Kidney epithelial cell (primary cell): Measurements from ENCODE around the gene CFD. TPM values are rescaled to one million over a fixed set of nuclear protein-coding genes. Genes with fewer than 3 reads are reported as not detected.
A peak's percentile ranks its signal among the peaks of the same experiment; 100 is the strongest.

Source experiments
- DNase-seq: peaks from one replicate; pipeline ENCODE4 v3.0.0-alpha.2; 2010; ENCODE audit warnings: low read depth
- H3K27me3 ChIP-seq: 2 replicates; pipeline ENCODE4 v1.6.0; 2011; ENCODE audit warnings: low read length; ENCODE audit not compliant: control insufficient read depth, insufficient read depth
- H3K36me3 ChIP-seq: 2 replicates; pipeline ENCODE4 v1.5.1; 2011; ENCODE audit warnings: low read length; ENCODE audit not compliant: control insufficient read depth, insufficient read depth
- H3K4me3 ChIP-seq: 2 replicates; pipeline ENCODE4 v1.5.1; 2011; ENCODE audit warnings: low read depth, mild to moderate bottlenecking, control low read depth, low read length
- total RNA-seq: library from RNA; depleted of rRNA; stranded (reverse); fragments of >200 nt; gene quantifications from 2 replicates; pipeline ENCODE4 v1.2.3, GENCODE V29; 2015
- TF ChIP-seq, protein P1 (sequence below): IDR thresholded peaks from 2 replicates; pipeline ENCODE4 v1.5.1; 2011; ENCODE audit warnings: mild to moderate bottlenecking, moderate library complexity, low read length, control low read depth, inconsistent platforms; ENCODE audit not compliant: insufficient read depth, poor library complexity, severe bottlenecking

Gene CFD
- total RNA-seq, 1 donor from 2014 or later: 1.3 TPM

DNA sequence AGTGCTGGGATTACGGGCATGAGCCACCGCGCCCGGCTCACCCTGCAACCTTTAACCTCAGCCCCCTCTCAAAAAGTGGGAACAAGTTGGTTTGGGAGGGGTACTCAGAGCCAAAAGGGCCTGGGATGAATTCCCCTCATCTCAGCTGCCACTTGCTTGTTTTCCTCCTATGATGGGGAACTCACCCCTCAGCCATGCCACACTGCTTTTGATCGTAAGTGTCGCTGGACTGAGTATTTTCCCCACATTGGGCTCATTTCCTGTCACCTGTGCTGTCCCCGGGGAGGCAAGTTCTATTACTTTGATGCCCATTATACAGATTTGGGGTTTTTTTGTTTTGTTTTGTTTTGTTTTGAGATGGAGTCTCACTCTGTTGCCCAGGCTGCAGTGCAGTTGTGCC is 47.0 kb downstream of the CFD start:
- H3K4me3 ChIP-seq: no peak overlapping the region
- H3K27me3 ChIP-seq: no peaks in the 10 kb centered on the region
- TF ChIP-seq, protein P1, sequence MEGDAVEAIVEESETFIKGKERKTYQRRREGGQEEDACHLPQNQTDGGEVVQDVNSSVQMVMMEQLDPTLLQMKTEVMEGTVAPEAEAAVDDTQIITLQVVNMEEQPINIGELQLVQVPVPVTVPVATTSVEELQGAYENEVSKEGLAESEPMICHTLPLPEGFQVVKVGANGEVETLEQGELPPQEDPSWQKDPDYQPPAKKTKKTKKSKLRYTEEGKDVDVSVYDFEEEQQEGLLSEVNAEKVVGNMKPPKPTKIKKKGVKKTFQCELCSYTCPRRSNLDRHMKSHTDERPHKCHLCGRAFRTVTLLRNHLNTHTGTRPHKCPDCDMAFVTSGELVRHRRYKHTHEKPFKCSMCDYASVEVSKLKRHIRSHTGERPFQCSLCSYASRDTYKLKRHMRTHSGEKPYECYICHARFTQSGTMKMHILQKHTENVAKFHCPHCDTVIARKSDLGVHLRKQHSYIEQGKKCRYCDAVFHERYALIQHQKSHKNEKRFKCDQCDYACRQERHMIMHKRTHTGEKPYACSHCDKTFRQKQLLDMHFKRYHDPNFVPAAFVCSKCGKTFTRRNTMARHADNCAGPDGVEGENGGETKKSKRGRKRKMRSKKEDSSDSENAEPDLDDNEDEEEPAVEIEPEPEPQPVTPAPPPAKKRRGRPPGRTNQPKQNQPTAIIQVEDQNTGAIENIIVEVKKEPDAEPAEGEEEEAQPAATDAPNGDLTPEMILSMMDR: no peak
- no peak for DNase-seq
- H3K36me3 ChIP-seq: peaks cover 1% of the 10 kb centered on the region

DNA sequence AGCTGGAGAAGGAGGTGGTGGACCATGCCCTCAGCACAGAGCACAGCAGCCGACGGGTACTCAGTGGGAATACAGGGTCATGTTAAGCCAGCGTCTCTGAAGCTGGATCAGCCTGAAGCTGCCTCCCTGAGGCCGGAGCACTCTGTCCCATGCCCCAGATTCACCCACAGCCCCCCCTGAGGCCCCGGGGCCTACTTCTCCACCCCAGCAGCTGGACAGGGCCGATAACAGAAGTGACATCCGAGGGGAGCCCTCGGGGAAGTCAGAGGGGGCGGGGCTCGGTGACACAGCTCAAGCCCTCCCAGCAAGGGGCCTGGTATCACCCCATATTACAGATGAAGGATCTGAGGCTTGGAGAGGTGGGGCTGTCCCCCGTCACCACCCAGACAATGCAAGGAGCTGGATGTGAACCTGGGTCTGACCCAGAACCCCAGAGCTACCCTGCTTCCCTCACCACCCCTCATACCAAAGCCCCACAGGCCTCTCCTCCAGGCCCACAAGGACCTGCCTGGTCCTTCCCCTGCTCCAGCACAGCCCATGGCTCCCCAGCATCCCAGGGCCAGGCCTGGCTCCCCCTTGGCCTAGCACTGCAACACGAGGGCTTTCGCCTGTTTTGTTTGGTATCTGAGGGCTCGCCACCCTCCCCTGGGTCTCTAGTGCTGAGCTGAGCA is 47.9 kb downstream of the CFD start:
- Histone ChIP-seq H3K4me3 (no peak overlapping the region), H3K36me3 (no peaks in the 10 kb centered on the region), H3K27me3 (no peaks in the 10 kb centered on the region)
- TF ChIP-seq, protein P1: no peak
- no peak for DNase-seq

DNA sequence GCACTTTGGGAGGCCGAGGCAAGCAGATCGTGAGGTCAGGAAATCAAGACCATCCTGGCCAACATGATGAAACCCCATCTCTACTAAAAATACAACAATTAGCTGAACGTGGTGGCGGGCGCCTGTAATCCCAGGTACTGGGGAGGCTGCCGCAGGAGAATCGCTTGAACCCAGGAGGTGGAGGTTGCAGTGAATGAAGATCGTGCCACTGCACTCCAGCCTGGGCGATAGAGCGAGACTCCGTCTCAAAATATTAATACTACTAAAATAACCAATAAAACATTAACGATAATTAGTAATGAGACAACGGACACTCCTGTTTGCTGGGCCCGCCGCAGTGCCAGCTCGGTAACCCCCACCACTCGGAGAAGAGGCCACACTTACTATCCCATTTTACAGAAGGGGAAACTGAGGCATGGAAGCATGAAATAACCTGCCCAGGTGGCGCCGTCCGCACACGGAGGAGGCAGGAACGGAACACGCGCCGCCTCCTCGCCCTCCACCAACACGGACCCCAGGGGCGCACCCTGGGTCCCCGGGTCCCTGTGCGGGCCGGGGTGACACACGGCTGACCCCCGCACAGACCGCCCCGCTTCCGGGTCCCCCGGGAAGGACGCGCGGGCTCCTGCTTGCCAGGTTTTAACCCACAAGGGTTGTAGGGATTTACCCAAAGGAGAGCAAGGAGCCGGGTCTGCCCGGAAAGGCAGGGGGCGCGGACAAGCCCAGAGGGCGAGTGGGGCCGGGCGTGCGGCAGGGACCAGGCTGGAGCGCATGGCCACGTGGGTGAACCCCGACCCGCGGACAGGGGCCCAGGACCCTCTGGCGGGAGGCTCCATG is 52.0 kb downstream of the CFD start:
- DNase-seq: no peak
- H3K36me3 ChIP-seq: no peaks in the 10 kb centered on the region
- H3K4me3 ChIP-seq: no peak overlapping the region
- TF ChIP-seq, protein P1: no peak
- H3K27me3 ChIP-seq: no peaks in the 10 kb centered on the region

- no peaks in the 10 kb centered on the region for H3K36me3 ChIP-seq
- peaks cover 7% of the 10 kb centered on the region for H3K27me3 ChIP-seq
- H3K4me3 ChIP-seq: peak overlapping the region; percentile 97
- TF ChIP-seq, protein P1: no peak
- no peak for DNase-seq
Measured at GRCh38 chr19:912181-913079, 53.0 kb downstream of the CFD start.

Other genes starting within 250 kb of the CFD start
- gene POLRMT, start 226.1 kb upstream of the CFD start, total RNA-seq: 47.6 and 50.0 TPM in 2 replicates
- not detected in 2 replicates for gene FGF22, start 219.8 kb upstream of the CFD start, total RNA-seq
- gene RNF126, start 196.4 kb upstream of the CFD start, total RNA-seq: 77.6 and 107 TPM in 2 replicates
- gene FSTL3, start 183.3 kb upstream of the CFD start, total RNA-seq: 378 and 504 TPM in 2 replicates
- not detected in 2 replicates for gene PRSS57, start 164.2 kb upstream of the CFD start, total RNA-seq
- gene PALM, start 150.7 kb upstream of the CFD start, total RNA-seq: 42.8 and 49.8 TPM in 2 replicates
- 45.6 and 52.4 TPM in 2 replicates for gene MISP, start 108.6 kb upstream of the CFD start, total RNA-seq
- 268 and 349 TPM in 2 replicates for gene PTBP1, start 62.2 kb upstream of the CFD start, total RNA-seq
- 2.9 and 4.1 TPM in 2 replicates for gene PLPPR3, start 37.7 kb upstream of the CFD start, total RNA-seq
- gene AZU1, start 31.8 kb upstream of the CFD start, total RNA-seq: not detected in 2 replicates
- gene PRTN3, start 18.7 kb upstream of the CFD start, total RNA-seq: not detected in 2 replicates
- 0.67 TPM in 1 of 2 replicates, not detected in the other for gene ELANE, start 7.4 kb upstream of the CFD start, total RNA-seq
- gene MED16, start 33.5 kb downstream of the CFD start, total RNA-seq: 40.1 and 41.4 TPM in 2 replicates
- not detected in 2 replicates for gene RNU6-9, start 33.8 kb downstream of the CFD start, total RNA-seq
- 61.5 and 75.0 TPM in 2 replicates for gene R3HDM4, start 53.6 kb downstream of the CFD start, total RNA-seq
- 0.75 TPM in 1 of 2 replicates, not detected in the other for gene KISS1R, start 57.7 kb downstream of the CFD start, total RNA-seq
- gene ARID3A, start 66.4 kb downstream of the CFD start, total RNA-seq: 24.8 and 27.4 TPM in 2 replicates
- 54.6 and 65.0 TPM in 2 replicates for gene WDR18, start 124.7 kb downstream of the CFD start, total RNA-seq
- 0.08 and 1.6 TPM in 2 replicates for gene GRIN3B, start 140.8 kb downstream of the CFD start, total RNA-seq
- 204 and 221 TPM in 2 replicates for gene TMEM259, start 161.5 kb downstream of the CFD start, total RNA-seq
- not detected in 2 replicates for gene RNU6-2, start 161.9 kb downstream of the CFD start, total RNA-seq
- 285 and 314 TPM in 2 replicates for gene CNN2, start 166.9 kb downstream of the CFD start, total RNA-seq
- 16.4 and 17.0 TPM in 2 replicates for gene ABCA7, start 180.4 kb downstream of the CFD start, total RNA-seq
- 1.4 and 4.2 TPM in 2 replicates for gene ARHGAP45, start 207.5 kb downstream of the CFD start, total RNA-seq
- 204 and 267 TPM in 2 replicates for gene POLR2E, start 235.7 kb downstream of the CFD start, total RNA-seq
- 538 and 611 TPM in 2 replicates for gene GPX4, start 244.3 kb downstream of the CFD start, total RNA-seq